Measurements from ENCODE around the gene RASGRP4.
"Not testable (repeated sequence)": the region's sequence is repeated elsewhere in the genome, so short reads cannot be mapped to it uniquely, and the experiment has no call there.

RASGRP4 gene, protein sequence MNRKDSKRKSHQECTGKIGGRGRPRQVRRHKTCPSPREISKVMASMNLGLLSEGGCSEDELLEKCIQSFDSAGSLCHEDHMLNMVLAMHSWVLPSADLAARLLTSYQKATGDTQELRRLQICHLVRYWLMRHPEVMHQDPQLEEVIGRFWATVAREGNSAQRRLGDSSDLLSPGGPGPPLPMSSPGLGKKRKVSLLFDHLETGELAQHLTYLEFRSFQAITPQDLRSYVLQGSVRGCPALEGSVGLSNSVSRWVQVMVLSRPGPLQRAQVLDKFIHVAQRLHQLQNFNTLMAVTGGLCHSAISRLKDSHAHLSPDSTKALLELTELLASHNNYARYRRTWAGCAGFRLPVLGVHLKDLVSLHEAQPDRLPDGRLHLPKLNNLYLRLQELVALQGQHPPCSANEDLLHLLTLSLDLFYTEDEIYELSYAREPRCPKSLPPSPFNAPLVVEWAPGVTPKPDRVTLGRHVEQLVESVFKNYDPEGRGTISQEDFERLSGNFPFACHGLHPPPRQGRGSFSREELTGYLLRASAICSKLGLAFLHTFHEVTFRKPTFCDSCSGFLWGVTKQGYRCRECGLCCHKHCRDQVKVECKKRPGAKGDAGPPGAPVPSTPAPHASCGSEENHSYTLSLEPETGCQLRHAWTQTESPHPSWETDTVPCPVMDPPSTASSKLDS

GRCh38 chr19:38425810-38426466 is at the start of gene RASGRP4:
Gene RASGRP4, minus strand, starts transcription at chr19:38426219. Its CDS starts 128 bp downstream, at chr19:38426091.
- no peak for DNase-seq (ENCODE audit: low read depth in 2 of 2)

DNA sequence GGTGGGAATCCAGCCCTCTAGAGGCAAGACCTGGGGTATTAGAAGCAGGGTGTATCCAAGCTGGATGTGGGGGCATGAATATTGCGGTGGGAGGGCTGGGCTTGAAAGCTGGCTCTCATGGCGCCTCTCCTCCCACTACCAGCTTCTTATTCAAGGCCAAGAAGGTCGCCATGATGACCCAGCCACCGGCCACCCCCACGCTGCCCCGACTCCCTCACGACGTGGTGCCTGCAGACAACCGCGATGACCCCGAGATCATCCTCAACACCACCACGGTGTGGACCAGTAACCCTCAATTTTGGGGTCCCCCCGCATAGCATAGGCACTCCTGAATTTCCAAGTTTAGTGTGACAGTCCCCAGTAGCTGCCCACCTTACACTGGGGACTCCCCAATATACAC is 49.2 kb upstream of the RASGRP4 start:
- DNase-seq (ENCODE audit: low read depth in 2 of 2) = no peak

DNA sequence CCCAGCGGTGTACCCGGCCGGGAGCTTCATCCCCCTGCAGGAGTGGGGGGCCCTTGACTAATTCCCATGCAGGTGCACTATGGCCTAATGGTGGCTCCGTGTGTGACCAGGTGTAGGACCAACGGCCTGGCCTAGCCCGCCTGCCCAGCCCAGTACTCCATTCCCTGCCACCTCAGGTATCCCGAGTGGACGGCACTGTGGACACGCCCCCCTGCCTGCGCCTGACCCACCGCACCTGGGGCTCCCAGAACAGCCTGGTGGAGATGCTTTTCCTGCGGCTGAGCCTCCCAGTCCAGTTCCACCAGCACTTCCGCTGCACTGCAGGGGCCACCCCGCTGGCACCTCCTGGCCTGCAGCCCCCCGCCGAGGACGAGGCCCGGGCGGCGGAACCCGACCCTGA is 47.2 kb upstream of the RASGRP4 start:
- DNase-seq (ENCODE audit: low read depth in 2 of 2) = no peak

GRCh38 chr19:38472725-38473124 is 46.7 kb upstream of the RASGRP4 start:
- DNase-seq (ENCODE audit: low read depth in 2 of 2) = not testable (repeated sequence)

GRCh38 chr19:38470788-38471480 is 44.9 kb upstream of the RASGRP4 start:
- no peak for DNase-seq (ENCODE audit: low read depth in 2 of 2)

DNA sequence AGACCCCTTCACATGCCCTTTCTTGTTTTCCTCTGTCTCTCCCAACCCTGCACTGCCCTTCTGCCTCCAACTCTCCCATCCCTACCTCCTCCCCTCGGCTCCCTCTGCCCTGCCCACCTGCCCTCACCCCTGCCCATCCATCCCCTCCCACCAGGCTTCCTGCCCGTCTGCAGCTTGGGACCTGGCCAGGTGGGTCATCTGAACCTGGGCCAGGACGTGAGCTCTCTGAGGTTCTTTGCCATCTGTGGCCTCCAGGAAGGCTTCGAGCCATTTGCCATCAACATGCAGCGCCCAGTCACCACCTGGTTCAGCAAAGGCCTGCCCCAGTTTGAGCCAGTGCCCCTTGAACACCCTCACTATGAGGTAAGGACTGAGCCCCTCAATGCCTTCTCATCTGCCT is 43.1 kb upstream of the RASGRP4 start:
- DNase-seq (ENCODE audit: low read depth in 2 of 2) = no peak

GRCh38 chr19:38467541-38468525 is 41.8 kb upstream of the RASGRP4 start:
- DNase-seq (ENCODE audit: low read depth in 2 of 2) = no peak

- DNase-seq (ENCODE audit: low read depth in 2 of 2) = no peak
Measured at GRCh38 chr19:38466050-38466449, 40.0 kb upstream of the RASGRP4 start.

- no peak for DNase-seq (ENCODE audit: low read depth in 2 of 2)
Measured at GRCh38 chr19:38464421-38465082, 38.5 kb upstream of the RASGRP4 start.

GRCh38 chr19:38463365-38463764 is 37.3 kb upstream of the RASGRP4 start:
- DNase-seq (ENCODE audit: low read depth in 2 of 2) = no peak

GRCh38 chr19:38458991-38459390 is 33.0 kb upstream of the RASGRP4 start:
- no peak for DNase-seq (ENCODE audit: low read depth in 2 of 2)

- no peak for DNase-seq (ENCODE audit: low read depth in 2 of 2)
Measured at GRCh38 chr19:38457690-38458405, 31.8 kb upstream of the RASGRP4 start.

DNA sequence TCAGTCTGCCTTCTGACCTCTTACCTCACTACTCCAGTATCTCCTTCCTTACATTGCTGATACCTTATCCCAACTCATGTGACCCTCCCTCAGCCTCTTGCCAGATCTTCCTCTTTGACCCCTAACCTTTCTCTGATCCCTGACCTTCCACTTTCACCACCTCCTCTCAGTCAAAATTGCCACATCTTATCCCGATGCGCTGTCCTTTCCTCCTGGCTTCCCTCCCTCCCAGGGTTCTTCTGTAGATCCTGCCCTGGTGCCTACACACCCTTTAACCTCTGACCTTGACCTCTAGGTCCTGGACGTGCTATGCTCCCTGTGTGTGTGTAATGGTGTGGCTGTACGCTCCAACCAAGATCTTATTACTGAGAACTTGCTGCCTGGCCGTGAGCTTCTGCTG is 31.2 kb upstream of the RASGRP4 start:
- DNase-seq (ENCODE audit: low read depth in 2 of 2) = no peak

- DNase-seq (ENCODE audit: low read depth in 2 of 2) = no peak
Measured at GRCh38 chr19:38455031-38455430, 29.0 kb upstream of the RASGRP4 start.

DNA sequence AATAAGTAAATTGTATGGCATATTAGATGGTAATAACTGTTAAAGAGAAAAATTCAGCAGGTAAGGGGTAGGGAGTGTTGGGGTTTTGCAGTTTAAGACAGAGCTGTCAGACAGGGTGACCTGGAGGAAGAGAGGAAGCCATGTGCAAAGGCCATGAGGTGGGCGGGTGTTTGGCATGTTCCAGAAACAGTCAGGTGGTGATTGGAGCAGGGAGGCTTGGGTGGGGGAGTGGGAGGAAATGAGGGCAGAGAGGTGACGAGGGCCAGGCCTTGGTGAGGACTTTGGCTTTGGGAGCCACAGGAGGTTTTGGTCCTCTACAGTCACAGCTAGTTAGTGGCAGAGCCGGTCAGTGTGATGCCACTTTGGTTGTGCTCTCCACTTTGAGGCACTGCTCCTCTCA is 27.6 kb upstream of the RASGRP4 start:
- DNase-seq (ENCODE audit: low read depth in 2 of 2) = no peak

DNA sequence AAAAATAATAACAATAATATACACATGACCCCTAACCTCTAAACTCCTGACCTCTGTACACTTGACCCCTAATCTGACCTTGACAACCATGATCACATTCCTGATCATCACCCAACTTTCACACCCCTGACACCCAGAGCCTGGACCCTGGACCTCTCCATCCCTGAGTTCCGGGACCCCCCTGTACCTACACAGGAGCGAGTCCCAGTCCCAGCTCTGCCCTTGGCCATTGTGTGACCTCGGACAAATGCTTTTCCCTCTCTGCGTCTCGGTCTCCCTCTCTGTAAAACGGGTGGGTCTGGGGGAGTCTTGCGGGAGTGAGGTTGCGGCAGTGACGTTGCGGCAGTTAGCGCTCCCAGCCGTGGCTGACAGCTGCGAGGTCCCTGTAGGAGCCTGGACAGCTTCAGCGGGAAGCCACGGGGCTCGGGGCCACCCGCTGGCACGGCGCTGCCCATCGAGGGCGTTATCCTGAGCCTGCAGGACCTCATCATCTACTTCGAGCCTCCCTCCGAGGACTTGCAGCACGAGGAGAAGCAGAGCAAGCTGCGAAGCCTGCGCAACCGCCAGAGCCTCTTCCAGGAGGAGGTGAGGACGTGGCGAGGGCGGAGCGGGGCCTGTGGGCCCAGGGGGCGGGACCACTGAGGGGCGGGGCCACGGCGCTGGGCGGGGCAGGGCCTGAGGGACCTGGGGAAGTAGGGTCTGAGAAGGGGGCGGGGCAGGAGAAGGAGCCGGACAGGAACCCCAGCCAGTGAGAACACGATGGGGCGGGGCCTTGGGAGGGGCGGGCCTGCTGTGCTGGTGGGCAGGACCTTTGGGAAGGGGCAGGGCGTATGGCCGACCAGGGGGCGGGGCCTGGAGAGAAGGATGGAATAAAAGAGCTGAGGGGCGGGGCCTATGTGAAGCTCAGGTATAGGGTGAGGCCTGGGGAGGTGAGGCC is 26.7 kb upstream of the RASGRP4 start:
- DNase-seq (ENCODE audit: low read depth in 2 of 2) = no peak

DNA sequence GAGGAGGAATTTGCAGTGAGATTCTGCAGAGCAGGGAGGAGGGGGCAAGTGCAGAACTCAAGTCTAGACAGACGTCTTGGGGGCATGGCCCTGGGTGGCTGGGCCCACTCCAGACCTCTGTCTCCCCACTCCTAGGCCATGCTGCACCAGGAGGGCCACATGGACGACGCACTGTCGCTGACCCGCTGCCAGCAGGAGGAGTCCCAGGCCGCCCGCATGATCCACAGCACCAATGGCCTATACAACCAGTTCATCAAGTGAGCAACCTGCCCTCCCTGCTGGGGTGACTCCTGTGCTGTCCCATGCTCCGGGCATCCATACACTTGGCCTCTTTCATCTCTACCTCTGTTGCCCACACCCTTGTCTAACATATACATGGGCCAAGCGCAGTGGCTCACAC is 25.6 kb upstream of the RASGRP4 start:
- no peak for DNase-seq (ENCODE audit: low read depth in 2 of 2)

GRCh38 chr19:38451036-38451435 is 25.0 kb upstream of the RASGRP4 start:
- no peak for DNase-seq (ENCODE audit: low read depth in 2 of 2)

DNA sequence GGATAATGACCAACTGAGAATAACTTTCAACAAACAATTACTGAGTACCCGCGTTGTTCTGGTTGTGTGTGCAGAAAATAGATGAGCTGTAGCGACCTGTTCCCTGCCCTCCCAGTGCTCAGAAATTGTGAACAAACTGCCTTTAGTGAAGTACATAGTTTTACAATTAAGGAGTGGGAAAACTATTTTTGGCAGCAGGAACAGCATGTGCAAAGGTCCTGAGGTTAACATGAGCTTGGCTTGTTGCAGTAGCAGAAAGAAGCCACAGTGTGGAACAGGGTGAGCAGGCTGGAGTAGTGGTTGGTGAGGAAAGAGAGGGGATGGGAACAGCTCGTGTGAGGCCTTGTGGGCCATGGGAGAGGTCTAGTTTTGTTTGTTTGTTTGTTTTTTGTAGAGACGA is 23.5 kb upstream of the RASGRP4 start:
- no peak for DNase-seq (ENCODE audit: low read depth in 2 of 2)

All from fibroblast of skin of left quadriceps (primary cell).